Measurements from ENCODE around the gene EXOC2.

DNA sequence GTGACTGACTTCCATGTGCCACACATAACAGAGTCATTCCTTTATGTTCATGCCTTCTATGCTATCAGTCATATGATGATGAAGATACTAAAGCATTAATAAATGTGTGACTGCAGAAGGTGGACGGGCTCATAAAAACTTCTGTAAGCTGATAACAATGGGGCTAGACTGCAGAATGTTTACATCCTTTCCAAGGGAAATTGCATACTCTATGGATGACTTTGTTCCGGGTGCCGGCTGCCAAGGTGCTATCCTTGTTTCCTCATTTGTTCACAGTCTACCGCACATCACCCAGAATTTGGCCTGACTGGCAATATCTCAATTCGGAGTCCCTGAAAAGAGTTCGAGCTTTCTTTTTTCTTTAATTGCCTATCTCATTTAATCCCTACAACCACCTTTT lies 121.0 kb downstream of the EXOC2 start:
- TF ChIP-seq, protein P1, sequence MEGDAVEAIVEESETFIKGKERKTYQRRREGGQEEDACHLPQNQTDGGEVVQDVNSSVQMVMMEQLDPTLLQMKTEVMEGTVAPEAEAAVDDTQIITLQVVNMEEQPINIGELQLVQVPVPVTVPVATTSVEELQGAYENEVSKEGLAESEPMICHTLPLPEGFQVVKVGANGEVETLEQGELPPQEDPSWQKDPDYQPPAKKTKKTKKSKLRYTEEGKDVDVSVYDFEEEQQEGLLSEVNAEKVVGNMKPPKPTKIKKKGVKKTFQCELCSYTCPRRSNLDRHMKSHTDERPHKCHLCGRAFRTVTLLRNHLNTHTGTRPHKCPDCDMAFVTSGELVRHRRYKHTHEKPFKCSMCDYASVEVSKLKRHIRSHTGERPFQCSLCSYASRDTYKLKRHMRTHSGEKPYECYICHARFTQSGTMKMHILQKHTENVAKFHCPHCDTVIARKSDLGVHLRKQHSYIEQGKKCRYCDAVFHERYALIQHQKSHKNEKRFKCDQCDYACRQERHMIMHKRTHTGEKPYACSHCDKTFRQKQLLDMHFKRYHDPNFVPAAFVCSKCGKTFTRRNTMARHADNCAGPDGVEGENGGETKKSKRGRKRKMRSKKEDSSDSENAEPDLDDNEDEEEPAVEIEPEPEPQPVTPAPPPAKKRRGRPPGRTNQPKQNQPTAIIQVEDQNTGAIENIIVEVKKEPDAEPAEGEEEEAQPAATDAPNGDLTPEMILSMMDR (IDR thresholded peaks at IDR 0.05; ENCODE audit: insufficient read depth, low read depth, low read length): no peak
- TF ChIP-seq EZH2 (IDR thresholded peaks at IDR 0.05; ENCODE audit: insufficient read depth, low read length): no peak
